Skeletal muscle cell (primary cell): ENCODE results near the gene TBC1D16.

ENCODE experiments used
- DNase-seq: peaks from one replicate; pipeline ENCODE4 v3.0.0-alpha.2; 2010; ENCODE audit warnings: low read depth
- H3K4me3 ChIP-seq: 2 replicates; pipeline ENCODE4 v1.5.1; 2011; ENCODE audit warnings: low read depth, mild to moderate bottlenecking, control low read depth, low read length, moderate library complexity

Gene TBC1D16, protein sequence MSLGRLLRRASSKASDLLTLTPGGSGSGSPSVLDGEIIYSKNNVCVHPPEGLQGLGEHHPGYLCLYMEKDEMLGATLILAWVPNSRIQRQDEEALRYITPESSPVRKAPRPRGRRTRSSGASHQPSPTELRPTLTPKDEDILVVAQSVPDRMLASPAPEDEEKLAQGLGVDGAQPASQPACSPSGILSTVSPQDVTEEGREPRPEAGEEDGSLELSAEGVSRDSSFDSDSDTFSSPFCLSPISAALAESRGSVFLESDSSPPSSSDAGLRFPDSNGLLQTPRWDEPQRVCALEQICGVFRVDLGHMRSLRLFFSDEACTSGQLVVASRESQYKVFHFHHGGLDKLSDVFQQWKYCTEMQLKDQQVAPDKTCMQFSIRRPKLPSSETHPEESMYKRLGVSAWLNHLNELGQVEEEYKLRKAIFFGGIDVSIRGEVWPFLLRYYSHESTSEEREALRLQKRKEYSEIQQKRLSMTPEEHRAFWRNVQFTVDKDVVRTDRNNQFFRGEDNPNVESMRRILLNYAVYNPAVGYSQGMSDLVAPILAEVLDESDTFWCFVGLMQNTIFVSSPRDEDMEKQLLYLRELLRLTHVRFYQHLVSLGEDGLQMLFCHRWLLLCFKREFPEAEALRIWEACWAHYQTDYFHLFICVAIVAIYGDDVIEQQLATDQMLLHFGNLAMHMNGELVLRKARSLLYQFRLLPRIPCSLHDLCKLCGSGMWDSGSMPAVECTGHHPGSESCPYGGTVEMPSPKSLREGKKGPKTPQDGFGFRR

GRCh38 chr17:80035687-80035936 lies at the start of gene TBC1D16:
TSS of gene TBC1D16 (minus strand) at chr17:80035872. CDS start at chr17:80013547, 22,325 bp downstream.
- peak within 1 kb of the TSS; percentile 81 for H3K4me3 ChIP-seq
- DNase-seq, result no peak

- DNase-seq, result no peak
- no peak overlapping the region for H3K4me3 ChIP-seq
Measured at GRCh38 chr17:80084773-80085172, 49.1 kb upstream of the TBC1D16 start.

GRCh38 chr17:80083136-80083661 lies 47.5 kb upstream of the TBC1D16 start:
- no peak overlapping the region for H3K4me3 ChIP-seq
- no peak for DNase-seq

DNA sequence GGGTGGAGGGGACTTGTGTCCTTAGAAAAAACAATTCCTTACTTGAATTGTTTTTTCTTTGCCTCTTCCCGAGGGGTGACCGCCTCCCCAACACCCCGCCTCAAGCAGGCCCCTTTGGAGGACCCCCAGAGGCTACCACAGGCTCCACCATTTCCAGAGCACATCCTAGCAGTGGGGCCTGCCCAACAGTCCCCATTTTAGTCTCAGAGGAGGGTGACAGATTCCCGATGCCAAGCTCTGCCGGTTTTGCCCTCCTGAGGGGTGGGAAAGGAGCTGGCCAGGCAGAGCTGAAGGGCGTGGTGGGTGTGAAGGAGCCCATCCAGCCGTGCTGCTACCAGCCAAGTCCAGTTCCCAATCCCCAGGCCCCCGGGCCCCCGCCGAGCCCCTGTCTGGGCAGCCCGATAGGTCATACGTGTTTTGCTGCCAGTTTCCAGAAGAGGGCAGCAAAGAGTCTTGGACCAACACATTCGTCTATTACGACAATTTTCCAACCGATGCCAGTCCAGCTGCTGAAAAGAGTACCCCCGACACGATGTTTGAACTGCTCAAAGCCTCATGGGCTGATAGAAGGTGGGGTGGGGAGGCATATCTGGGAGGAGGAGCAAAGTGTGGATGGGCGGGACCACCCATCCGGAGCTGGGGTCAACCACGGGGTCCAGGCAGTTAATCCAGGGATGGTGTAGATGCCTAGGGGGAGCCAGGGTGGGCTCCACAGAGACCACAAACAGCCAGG lies 46.9 kb upstream of the TBC1D16 start:
- no peak overlapping the region for H3K4me3 ChIP-seq
- no peak for DNase-seq

DNA sequence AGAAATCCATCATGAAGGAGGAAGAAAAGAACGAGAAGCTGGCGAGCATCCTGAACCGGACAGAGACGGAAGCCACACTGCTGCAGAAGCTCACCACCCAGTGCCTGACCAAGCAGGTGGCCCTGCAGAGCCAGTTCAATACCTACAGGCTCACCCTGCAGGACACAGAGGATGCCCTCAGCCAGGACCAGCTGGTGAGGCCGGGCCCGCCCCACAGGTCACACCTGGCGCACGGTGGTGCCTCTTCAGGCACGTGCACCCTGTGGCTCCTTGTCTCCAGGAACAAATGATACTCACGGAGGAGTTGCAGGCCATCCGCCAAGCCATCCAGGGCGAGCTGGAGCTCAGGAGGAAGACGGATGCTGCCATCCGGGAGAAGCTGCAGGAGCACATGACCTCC lies 45.9 kb upstream of the TBC1D16 start:
- no peak overlapping the region for H3K4me3 ChIP-seq

DNA sequence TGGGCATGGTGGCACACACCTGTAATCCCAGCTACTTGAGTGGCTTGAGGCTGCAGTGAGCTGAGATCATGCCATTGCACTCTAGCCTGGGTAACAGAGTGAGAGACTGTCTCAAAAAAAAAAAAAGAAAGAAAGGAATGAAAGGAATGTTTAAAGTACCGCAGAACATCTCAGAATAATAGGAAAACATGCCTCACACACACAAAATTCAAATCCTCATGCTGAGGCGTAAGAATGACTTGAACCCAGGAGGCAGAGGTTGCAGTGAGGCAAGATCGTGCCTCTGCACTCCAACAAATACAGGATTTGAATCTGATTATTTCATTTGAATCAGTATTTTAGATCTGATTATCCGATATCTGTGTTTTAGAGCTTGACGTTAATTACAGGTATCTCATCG lies 44.4 kb upstream of the TBC1D16 start:
- DNase-seq, result no peak
- no peak overlapping the region for H3K4me3 ChIP-seq

More for the DNA sequence above, 45.9 kb upstream of the TBC1D16 start:
- DNase-seq, result no peak

DNA sequence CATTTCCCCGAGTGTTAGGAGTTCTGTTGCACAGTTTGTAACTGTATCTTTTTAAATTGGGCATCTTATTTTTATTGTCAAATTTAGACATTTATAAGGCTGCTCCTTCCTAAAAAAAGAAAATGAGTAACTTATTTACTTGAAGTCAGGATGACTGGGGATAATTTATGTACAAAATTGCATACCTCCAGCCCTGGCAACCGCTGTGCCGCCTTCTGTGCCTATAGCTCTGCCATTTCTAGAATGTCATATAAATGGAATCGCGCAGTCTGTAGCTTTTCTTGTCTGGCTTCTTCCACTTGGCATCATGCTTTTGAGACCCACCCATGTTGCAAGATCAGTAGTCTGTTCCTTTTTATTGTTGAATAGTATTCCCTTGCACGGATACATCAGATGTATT lies 36.7 kb upstream of the TBC1D16 start:
- no peak for DNase-seq
- no peak overlapping the region for H3K4me3 ChIP-seq

- no peak overlapping the region for H3K4me3 ChIP-seq
- DNase-seq, result no peak
Measured at GRCh38 chr17:80071116-80071841, 35.6 kb upstream of the TBC1D16 start.

DNA sequence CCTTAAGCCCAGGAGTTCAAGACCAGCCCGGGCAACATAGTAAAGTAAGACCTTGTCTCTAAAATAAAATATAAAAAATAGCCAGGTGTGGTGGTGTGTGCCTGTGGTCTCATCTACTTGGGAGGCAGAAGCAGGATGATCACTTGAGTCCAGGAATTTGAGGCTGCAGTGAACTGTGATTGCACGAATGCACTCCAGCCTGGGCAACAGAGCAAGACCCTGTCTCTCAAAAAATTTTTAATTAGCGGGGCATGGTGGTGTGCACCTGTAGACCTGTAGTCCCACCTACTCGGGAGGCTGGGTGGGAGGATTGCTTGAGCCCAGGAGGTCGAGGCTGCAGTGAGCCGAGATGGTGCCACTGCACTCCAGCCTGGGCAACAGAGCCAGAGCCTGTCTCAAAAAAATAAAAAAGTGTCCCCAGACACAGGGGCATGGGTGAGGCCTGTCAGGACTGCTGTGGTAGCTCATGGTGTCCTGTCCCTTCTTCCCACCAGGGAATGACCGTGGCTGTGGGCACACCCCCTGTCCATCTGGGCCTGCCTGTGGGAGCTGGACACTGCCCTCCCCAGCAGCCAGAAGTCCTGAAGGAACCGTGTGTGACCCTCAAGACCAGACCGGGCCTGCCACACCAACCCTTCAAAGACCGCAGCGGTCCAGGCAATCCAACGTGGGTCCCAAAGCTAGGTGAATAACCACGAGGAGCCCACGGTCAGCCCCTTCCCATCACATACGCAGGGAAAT lies 34.9 kb upstream of the TBC1D16 start:
- H3K4me3 ChIP-seq, result no peak overlapping the region
- no peak for DNase-seq

DNA sequence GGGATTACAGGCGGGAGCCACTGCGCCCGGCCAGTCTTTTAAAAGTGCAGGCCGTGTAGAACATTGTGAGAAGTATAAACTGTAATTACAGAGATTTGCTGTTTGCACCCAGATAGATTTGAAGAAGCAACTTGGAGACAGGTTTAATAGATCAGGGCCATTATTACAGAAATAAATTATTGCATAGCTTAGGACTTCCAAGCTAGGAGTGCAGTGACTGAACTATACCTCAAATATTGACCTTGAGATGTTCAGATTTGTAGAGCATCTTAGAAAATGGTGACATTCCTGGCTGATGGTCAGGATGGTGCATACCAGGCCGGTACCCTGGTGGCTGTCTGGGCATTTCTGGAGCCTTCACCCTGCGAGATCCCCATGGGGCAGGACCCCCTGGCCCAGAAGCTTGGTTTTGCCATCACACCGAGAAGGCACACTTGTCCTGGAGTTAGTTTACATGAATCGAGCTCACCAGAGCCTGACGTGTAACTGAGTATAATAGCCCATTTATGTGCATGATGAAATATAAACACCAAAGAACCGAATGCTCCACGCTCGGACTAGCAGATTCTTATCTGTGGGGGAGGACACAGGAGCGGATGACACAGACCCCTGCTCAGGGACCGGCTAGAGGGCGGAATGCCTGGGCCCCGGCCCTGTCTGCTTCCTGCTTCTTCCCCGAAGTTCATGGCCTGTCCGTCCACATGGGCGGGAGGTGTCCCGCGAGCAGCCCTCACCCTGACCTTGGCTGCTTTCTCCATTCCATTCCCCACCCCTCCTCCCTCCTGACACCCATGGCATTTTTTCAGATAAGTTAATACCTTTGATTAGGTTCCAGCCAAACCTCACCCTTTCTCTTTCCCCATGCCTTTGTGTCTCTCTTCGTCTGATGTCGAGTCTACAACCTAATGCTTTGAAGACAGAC lies 32.9 kb upstream of the TBC1D16 start:
- no peak overlapping the region for H3K4me3 ChIP-seq
- DNase-seq, result no peak

DNA sequence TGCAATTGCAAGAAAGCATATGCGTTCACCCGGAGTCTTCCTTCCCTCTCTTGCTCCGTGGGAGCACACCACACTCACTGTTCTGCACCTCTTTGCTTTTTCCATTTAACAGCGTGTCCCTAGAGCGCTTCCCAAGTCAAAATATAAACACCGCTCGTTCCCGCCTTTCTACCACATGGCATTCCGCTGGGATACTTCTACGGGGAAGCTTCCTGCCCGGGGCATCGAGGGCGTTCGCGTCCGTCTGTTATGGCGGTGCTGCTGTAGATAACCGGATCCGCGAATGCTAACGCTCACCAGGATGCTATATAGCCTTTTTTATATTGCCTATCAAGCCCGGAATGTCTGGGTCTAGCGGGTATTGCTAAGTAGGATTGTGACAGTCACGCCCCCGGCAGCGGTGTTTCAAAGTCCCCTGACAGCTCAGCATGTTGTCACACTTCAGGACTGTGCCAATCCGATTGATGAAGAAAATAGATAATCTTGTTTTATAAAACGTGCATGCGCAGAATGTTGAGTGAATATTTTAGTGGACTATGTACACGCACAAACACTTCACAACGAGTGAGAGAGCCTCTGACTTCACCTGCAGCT lies 31.8 kb upstream of the TBC1D16 start:
- DNase-seq, result no peak

DNA sequence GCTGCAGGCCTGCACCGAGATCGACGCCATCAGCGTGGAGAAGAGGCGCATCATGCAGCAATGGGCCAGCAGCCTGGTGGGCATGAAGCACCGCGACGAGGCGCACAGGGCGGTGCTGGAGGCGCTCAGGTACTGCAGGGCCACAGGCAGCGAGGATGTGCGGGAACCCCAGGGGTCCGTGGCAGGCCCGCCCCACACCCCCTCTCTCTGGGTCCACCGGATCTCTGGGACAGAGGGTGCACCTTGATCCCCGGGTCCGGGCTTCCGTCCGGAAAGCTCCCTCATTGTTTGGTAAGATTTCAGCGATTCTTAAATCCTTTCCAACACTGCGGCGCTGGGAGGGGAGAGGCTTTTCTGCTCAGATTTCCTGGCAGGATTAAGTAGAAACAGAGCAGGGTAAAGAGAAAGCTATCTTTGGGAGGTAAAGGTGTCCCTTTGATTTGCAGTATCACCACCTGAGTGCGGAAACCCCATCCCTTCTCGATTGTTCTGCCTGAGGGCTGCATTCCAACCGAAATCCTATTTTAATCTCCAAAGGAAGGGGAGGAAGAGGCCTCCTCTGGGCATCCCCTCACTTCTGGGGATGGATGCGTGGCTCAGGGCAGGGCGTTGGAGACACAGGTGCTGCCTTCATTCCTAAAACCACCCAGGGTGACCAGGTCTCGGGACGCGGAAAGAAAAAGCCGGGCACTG lies 30.0 kb upstream of the TBC1D16 start:
- DNase-seq, result no peak
- no peak overlapping the region for H3K4me3 ChIP-seq

More for the DNA sequence above, 31.8 kb upstream of the TBC1D16 start:
- no peak overlapping the region for H3K4me3 ChIP-seq

DNA sequence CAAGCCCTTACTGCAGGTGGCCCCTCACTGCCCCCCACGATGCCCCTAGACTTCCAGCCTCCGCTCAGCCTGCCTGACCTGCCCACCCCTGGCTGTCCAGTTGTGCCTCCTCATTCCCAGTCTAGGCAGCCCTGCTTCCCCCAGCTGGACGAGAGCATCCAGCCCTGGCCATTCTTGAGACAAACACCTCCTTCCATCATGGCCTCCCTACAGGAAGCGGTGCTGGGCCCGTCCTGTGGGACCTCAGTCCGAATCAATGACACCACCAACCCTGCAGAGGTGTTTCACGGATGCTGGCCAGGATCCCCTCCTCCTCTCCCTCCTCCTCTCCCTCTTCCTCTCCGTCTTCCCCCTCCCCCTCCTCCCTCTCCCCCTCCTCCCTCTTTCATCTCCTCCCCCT lies 29.0 kb upstream of the TBC1D16 start:
- DNase-seq, result no peak
- no peak overlapping the region for H3K4me3 ChIP-seq

GRCh38 chr17:80063830-80064585 lies 28.3 kb upstream of the TBC1D16 start:
- DNase-seq, result peak; percentile 23

GRCh38 chr17:80061421-80061820 lies 25.7 kb upstream of the TBC1D16 start:
- no peak for DNase-seq

More at GRCh38 chr17:80063830-80064585, 28.3 kb upstream of the TBC1D16 start:
- H3K4me3 ChIP-seq, result no peak overlapping the region

DNA sequence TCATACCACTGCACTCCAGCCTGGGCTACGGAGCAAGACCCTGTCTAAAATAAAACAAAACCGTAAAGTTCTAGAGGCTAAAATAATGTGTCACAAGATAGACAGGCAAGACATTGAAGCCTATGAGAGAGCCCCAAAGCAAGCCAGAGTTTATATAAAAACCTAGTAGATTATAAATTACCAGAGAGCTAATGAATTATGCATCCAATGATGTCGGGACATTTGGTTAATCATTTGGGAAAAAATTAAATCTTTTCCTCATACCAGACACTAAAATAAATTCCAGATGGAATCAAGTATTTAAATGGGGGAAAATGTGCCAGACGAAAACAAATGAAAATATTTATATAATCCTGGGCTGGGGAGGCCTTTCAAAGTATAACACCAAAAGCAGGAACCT lies 25.0 kb upstream of the TBC1D16 start:
- DNase-seq, result no peak
- H3K4me3 ChIP-seq, result no peak overlapping the region

More at GRCh38 chr17:80061421-80061820, 25.7 kb upstream of the TBC1D16 start:
- H3K4me3 ChIP-seq, result no peak overlapping the region
